NCI-H2227 (cell line): ENCODE results near the gene SLC26A4.

Experiments
- DNase-seq: peaks from one replicate; lab custom pipeline; 2025; ENCODE audit not compliant: unreplicated experiment; lab: John Stamatoyannopoulos, UW

SLC26A4 gene

DNA sequence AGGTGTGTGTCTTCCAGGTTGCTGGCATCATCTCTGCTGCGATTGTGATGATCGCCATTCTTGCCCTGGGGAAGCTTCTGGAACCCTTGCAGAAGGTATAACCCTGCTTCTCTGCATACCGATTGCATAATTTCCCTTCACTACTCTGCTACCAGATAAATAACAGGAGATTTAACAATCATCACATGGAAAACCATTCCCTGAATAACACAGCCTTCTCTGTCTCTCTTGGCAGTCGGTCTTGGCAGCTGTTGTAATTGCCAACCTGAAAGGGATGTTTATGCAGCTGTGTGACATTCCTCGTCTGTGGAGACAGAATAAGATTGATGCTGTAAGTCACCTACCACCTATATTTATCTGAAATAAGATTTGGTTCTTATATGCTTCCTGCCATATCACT is 33.8 kb downstream of the SLC26A4 start:
- peak; percentile 13 for DNase-seq

DNA sequence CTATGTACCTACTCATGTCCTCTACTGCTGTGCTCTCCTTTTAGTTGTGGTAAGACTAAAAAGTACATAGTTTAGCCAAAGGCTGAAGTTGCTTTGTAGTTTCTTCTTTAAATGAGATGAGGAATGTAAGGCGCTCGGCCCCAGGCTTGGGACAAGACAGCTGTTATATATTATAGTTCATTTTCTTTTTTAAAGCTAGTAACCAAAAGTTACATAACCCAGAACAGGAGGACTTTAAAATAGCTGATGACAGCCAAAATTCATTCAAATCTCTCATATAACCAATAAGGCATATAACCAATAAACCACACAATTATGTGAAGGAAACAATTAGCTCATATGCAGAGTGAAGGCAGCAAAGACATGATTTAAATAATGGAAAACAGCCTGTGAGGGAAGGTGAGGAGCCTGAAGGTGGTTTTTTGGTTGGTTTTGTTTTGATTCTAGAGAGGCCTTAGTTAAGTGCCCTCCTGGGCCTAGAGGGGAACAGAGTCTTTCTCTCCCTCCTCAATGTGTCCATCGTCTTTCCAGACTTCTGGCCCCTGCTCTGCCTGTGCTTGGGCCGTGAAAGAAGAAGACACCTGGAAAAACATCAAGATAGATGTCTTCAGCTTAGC is 35.8 kb downstream of the SLC26A4 start:
- DNase-seq = no peak

DNA sequence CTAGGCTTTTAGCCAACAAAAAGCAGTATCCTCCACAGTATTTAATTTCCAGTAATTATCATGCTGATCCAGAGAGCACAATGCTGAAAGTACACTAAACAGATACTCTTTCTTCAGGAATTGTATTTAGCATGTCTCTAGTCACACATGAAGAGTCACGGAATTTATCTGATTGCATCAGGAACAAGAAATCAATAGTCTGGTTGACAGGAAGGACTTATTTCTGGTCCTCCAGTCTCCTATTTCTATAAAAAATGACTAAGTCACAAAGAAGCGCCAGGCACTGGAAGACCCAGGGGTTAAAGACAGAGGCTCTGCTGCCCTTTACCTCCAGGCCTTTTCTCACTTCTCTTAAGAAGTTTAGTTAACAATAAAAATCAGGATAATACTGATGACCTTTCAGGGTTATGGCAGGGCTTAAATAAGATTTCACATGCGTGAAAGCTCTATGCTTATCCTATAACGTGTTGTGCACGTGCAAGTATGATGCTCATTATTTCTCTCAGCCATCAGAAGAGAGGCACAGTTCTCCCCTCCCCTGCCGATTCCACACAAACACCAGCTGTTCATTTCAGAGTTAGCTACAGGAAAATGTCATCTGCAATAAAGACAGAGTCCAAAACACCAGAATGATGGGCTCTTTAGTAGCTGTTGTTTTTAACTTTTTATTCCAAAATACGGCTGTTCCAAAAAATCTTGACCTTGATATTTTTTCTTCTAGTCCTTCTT is 36.9 kb downstream of the SLC26A4 start:
- no peak for DNase-seq

DNA sequence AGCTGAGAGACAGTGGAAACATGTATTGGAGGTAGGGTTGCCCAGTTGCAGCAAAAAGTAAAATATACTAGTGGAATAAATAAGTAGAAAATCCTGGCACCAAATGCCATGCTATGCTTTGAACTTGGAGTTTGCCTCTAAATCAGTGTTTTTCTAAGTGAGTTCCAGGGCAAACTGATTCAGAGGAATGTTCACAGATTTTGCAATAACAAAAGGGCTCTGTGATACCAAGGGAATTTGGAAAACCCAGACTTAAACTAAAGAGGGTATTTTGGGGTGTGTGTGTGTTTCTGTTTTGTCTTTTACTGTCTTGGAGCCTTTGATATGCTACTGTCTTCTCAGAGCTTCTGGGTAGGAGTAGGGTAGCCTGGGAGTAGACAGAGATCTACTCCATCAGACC is 39.9 kb downstream of the SLC26A4 start:
- DNase-seq = no peak

DNA sequence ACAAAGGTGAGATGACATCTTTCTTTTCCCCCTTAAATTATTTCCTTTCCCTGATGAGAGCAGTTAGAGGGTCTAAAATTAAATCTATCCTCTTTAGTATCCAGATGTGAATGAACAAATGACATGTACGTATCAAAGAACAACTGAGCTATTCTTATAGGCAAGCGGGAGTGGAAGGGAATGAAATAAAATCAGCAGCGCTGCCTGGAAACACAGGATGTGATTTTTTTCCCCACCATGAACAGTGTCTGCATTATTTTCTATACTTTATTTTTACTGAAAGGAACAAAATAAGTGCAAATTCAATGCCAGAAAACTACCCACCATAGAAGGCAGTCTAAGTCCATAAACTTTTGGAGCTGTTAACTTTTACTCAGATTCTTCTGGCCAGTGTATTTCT is 40.6 kb downstream of the SLC26A4 start:
- no peak for DNase-seq

DNA sequence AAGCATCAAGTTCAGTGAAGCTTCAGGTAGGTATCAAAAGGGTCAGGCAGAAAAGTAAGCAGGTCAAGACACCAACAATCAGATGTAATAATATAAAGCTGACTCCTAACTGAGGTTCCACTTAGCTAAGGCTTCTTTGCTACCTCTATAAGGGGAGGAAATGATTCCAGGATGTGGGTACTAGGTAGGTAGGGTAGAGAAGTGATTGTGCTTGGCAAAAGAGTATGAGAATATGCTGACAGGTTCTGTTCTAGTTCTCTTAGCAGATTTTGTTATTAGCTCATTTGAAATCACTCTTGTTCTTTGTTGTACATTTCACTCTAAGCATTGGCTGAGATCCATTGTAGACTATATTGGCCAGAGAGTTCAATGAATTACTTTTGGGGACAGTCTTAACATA is 42.6 kb downstream of the SLC26A4 start:
- no peak for DNase-seq

DNA sequence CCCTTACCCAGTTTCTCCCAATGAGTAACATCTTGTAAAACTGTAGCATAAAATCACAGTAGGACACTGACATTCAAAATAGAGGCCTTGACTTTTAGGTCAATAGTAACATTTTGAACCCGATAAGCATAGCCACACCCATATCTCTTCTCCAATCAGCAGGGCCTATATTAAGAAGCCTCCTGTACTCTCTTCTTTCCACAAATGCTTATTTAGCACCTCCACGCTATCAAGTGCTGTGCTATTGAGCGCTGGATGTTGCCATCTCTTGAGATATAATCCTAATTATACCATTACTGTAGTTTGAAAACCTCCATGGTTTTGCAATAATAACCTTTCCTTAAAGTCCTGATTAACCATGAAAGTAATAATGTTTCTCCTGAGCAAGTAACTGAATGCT is 43.2 kb downstream of the SLC26A4 start:
- DNase-seq = no peak

DNA sequence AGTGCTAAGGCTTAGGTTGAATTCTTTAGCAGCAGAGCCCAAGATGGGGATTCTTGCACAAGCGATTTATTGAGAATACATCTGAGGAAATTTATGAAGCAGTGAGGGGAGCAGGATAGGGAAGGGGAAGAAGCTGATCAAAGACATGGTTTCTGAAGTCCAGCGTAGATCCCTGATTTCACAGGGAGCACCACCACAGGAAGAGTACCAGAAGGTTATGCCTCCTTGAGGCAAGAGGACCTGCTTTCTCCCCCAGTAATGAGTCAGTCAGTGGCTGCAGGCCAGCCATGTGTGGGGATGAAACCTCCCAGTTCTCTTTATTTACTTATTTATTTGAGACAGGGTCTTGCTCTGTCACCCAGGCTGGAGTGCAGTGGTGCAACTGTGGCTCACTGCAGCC is 48.3 kb downstream of the SLC26A4 start:
- no peak for DNase-seq

DNA sequence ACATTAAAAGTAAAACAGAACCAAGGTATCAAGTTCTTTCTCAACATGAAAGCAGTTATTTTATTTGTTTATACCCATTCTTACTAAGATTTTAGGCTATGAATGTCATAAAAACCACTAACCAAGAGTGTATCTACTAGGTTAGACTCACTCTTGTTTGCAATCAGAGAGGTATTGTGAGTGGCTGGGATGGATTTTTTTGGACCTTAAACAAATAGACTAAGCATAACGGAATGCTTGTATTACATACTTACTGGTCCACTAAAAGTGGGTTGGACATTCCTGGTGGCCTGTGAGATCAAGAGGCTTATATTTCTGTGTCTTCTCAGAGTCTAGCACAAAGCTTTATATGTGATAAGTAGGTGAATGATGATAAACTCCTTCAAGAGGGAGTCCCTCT is 50.7 kb downstream of the SLC26A4 start:
- no peak for DNase-seq

DNA sequence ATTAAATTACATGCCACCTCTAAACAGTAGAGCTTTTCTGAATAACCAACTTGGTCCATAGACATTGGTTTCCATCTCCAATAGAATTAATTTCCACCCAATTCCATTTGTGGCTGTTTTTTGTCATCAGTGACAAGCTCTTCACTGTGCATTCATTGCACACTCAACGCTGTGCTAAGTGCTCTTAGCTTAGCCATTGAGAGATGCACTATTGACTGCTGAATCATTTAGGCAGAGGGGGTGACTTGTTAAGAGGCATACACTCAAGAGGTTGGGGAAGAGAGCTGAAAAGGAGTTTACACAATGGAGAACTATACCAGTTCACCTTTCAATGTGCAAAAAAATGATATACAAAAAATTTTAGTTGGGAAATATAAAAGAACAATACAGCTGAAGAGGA is 51.4 kb downstream of the SLC26A4 start:
- DNase-seq = peak; percentile 79

DNA sequence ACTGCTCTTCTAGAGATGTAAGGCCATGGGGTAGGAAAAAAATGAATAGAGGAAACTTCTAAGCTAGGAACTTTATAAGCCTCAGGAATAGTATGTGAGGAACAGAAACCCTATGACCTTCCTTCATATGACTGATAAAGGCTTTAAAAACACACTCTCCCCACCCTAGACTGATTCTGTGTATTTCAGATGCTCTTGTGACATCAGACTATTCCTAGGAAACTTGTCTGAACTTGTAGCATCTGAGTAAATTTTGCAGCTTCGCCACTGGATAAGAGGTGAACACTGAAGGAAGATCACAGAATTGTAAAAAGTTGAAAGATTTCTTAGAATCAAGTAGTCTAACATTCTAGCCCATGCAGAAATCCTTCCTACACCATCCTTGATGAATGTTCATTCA is 52.3 kb downstream of the SLC26A4 start:
- no peak for DNase-seq

DNA sequence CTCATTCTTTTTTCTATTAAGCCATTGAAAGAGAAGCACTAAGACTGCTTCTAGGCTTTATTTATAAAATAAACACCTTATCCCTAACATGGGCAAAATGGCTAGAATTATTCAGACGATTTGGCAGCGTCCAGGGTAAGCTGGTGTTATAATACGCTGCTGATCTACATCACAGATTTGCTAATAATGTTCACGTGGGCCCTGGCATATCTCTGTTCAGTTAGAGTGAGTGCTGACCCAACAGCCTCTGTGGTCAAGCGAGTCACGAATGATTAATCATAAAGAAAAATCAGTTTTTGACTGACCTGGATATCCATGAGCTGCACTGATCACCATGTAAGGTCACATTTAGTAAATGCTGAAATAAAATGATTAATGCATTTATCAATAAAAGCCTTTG is 54.9 kb downstream of the SLC26A4 start:
- no peak for DNase-seq

DNA sequence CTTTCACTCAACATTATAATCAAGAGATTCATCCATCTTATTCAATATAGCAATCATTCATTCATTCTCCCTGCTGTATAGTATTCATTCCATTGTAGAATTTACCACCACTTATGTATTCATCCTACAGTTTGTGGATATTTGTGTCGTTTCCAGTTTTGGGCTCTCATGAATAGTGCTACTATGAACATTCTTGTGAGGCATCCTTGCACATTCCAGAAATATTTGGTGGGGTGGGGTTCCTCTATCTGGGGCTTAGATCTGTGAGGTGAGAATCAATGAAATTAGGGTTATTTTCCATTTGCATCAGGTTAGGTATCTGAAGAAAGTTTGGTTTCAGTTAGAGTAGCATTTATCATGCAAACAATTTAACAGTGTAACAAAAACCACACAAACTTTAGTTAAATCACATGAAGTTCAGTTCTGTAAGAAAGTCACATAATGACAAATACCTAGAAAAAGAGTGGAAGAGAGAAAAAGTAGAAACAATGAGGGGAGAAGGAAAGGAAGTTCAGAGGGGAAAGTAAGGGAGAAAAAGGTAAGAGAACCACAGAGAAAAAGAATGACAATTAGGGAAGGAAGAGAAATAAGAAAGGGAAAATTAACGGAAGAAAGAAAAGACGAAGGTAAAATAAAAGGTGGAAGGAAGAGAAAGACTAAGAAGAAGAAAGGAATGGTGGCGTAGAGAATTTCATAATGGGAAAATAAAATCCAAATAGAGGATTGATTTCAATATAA is 58.0 kb downstream of the SLC26A4 start:
- DNase-seq = no peak

DNA sequence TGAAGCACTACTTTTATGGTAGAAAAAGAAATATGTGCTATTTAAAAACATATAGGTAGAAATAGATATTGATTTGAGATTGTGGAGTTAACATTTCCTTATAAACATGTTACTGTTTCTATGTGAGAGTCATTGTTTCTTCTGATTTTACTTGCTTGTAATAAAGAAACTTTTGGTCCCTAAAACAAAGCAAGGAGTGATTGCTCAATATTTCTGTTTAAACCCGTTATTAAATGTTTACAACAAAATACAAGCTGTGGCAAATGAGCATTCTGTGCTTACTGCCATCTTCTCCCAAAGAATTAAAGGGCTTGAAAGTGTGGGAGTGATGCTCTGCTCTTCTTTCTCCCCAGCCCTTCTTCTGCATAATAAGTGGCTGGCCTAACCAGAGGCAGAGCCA is 60.7 kb downstream of the SLC26A4 start:
- DNase-seq = no peak

DNA sequence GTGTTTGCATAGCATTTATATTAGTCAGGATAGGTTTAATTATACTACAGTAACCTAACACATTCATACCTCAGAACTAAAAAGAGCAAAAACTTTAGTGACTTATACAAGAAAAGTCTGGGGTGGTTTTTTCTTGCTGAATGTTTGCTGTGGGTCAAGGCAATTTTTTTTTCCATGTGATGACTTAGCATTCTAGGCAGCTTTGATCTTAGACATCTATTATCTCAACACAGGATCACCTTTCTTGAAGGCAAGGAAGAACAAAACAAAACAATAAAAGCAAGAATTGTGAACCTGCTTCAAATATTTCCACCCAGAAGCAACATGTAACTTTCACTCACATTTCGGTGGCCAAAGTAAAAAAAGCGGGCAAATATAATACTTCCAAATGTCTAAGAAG is 62.6 kb downstream of the SLC26A4 start:
- DNase-seq = no peak

DNA sequence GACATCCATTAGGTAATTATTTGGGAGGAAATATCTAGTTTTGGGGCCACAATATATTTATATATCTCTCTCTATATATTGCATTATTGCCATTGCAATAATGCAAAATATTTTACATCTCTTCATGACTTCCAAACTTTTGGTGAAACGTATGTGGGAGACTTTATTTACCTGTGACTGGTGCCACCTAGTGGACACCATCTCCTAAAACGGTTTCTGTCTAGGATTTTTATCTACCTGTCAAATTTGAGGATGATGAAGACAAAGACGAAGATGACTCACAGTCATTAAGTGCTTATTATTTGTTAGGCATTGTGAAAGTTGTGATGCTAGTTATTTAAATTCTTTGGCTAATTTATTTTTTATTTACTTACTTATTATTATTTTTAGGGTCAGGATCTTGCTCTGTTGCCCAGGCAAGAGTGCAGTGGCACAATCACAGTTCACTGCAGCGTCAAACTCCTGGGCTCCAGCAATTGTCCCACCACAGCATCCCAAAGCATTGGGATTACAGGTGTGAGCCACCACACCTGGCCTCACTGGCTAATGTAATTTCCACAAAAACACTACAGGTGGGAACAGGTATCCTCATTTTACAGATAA is 64.6 kb downstream of the SLC26A4 start:
- DNase-seq = peak; percentile 57

DNA sequence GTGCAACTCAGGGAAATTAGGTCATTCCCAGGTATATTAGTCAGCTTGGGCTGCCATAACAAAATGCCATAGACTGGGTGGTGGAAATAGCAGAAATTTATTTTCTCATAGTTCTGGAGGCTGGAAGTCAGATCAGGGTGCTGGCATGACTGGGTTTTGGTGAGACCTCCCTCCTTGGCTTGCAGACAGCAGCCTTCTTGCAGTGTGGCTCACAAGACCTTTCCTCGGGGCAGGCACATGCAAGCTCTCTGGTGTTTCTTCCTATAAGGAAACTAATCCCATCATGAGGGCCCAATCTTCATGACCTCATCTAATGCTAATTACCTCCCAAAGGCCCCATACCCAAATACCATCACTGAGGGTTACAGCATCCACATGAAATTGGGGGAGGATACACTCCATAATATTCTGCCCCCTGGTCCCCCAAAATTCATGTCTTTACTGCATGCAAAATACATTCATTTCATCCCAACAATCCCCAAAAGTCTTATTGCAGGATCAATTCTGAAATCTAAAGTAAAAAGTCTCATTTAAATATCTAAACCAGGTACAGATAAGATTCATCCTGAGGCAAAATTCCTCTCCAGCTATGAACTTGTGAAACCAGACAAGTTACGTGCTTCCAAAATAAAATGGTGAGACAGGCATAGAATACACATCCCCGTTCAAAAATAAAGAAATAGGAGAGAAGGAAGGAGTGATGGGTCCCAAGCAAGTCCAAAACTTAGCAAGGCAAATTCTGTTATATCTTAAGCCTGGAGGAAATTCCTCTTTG is 65.9 kb downstream of the SLC26A4 start:
- no peak for DNase-seq

DNA sequence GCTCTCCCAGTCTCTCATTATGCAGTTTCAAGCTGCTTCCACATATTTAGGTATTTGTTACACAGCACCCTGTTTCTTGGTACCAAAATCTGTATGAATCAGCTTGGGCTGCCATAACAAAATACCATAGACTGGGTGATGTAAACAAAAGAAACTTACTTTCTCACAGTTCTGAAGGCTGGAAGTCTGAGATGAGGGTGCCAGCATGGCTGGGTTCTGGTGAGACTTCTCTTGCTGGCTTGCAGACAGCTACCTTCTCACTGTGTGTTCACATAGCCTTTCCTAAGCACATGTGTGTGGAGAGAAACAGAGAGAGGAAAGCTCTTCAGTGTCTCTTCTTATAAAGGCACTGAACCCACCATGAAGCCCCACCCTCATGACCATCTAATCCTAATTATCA is 67.6 kb downstream of the SLC26A4 start:
- DNase-seq = no peak

DNA sequence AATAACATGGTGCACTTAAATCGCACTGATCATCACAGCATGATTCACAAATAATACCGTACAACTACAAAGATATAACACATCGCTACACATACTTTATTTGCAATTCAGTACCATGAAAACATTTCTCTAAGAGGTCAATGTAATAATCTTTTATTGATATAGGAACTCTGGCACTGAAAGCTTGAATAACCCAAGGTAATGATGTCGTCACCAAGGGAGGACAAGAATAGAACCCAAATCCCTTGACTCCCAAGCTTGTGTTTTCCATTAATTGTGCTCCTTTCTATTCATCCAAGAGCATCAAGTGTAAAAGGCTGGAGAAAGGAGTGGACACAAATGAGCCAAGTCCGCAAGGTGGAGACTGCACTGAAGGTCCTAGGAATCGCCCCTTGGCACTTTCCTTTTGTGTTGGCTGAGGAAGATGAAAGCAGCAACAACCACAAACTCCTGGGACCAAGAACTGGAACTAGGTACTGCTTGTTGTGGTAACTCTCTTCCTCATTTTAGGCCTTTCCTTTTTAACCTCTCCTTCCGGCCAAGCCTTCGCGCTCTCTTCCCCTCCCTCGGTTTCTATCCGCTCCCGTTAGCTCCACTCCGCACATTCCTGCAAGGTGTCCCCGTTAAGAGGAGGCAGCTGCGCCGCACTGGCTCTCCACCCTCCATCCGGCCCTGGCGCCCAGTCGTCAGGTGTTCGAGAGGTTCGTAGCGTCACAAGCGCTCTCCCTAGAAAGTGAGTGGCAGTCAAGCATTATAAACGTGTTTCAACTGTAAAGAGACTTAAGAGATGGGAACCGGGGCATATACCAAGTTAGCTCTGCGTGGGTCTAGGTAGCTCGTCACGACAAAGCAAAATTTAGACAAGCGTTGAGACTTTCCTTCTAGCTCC is 82.3 kb downstream of the SLC26A4 start:
- DNase-seq = peak; percentile 92
